Vagina (tissue), 2 donors: ENCODE results near the gene ACTR3C.

Experiments used
- POLR2A ChIP-seq, 2 donors: fragments of 450-650 bp; IDR thresholded peaks; one replicate each; pipeline ENCODE4 v1.6.1; 2017; ENCODE audit warnings: antibody characterized with exemption in 2 of 2, mild to moderate bottlenecking in 2 of 2, moderate library complexity in 2 of 2
- TF ChIP-seq, protein P1 (sequence below), 3 experiments: fragments of 450-650 bp in 2 of 3; fragments of 200-600 bp in 1 of 3; sonication (generic) in 1 of 3; IDR thresholded peaks; one replicate each; pipeline ENCODE4 v1.5.1; 2017 to 2019; ENCODE audit warnings: antibody characterized with exemption in 3 of 3, mild to moderate bottlenecking in 2 of 3, moderate library complexity in 2 of 3

DNA sequence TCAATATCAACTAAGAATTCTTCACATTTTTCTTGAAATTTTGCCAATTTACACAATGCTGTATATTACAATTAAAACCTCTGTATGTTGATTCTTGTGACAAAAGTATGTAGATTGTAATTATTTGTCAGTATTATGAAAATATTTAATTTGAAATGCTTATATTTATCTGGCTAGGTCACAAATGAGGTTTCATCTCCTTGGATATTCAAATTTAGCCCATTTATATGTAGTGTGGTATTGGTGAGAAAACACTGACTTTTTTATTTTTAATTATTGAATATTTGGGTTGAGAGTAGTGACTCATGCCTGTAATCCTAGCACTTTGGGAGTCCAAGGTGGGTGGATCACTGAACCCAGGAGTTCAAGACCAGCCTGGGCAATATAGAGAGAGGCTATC lies 21.0 kb upstream of the ACTR3C start:
- TF ChIP-seq, protein P1, sequence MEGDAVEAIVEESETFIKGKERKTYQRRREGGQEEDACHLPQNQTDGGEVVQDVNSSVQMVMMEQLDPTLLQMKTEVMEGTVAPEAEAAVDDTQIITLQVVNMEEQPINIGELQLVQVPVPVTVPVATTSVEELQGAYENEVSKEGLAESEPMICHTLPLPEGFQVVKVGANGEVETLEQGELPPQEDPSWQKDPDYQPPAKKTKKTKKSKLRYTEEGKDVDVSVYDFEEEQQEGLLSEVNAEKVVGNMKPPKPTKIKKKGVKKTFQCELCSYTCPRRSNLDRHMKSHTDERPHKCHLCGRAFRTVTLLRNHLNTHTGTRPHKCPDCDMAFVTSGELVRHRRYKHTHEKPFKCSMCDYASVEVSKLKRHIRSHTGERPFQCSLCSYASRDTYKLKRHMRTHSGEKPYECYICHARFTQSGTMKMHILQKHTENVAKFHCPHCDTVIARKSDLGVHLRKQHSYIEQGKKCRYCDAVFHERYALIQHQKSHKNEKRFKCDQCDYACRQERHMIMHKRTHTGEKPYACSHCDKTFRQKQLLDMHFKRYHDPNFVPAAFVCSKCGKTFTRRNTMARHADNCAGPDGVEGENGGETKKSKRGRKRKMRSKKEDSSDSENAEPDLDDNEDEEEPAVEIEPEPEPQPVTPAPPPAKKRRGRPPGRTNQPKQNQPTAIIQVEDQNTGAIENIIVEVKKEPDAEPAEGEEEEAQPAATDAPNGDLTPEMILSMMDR (IDR thresholded peaks at IDR 0.05) = no peak
- TF ChIP-seq POLR2A (IDR thresholded peaks at IDR 0.05) = no peak
